Right lobe of liver (tissue), 6 donors: ENCODE results near the gene RAB37. TPM values are rescaled to one million over a fixed set of nuclear protein-coding genes. Genes with fewer than 3 reads are reported as not detected.

Experiments
- ATAC-seq, 4 donors: fragments of 200-7000 bp; cut with Tn5 transposase; one replicate each; pipeline ENCODE4 v1.9.1; 2020; ENCODE audit warnings: mild to moderate bottlenecking in 4 of 4, moderate library complexity in 4 of 4
- DNase-seq, 3 donors: peaks; one replicate each; pipeline ENCODE4 v3.0.0-alpha.2; 2020
- H3K27ac ChIP-seq, 3 donors: fragments of 200-600 bp; one replicate each; pipeline ENCODE4 v1.8.0; 2022
- H3K27me3 ChIP-seq, 2 donors: fragments of 200-600 bp; one replicate each; pipeline ENCODE4 v1.8.0; 2022
- H3K36me3 ChIP-seq, 4 donors: fragments of 200-600 bp; sonication (generic) in 1 of 4; one replicate each; pipeline versions ENCODE4 v1.5.1 to v1.8.0; 2017 to 2022; ENCODE audit warnings: control low read depth in 1 of 4
- H3K4me1 ChIP-seq, 4 donors: fragments of 200-600 bp; sonication (generic) in 1 of 4; one replicate each; pipeline versions ENCODE4 v1.5.1 to v1.8.0; 2017 to 2022; ENCODE audit warnings: control low read depth in 1 of 4
- H3K4me3 ChIP-seq, 3 donors: fragments of 200-600 bp; one replicate each; pipeline ENCODE4 v1.8.0; 2022
- H3K9me3 ChIP-seq, 4 donors: fragments of 200-600 bp; sonication (generic) in 1 of 4; one replicate each; pipeline versions ENCODE4 v1.5.1 to v1.8.0; 2017 to 2022; ENCODE audit warnings: control low read depth in 1 of 4
- CTCF ChIP-seq, 4 donors: fragments of 200-600 bp in 3 of 4; fragments of 450-650 bp in 1 of 4; IDR thresholded peaks; one replicate each; pipeline versions ENCODE4 v1.5.1 to v1.8.0; 2016 to 2022; ENCODE audit warnings: antibody characterized with exemption in 4 of 4, mild to moderate bottlenecking in 2 of 4
- POLR2A ChIP-seq: fragments of 450-650 bp; IDR thresholded peaks from one replicate; pipeline ENCODE4 v1.6.1; 2017; ENCODE audit warnings: antibody characterized with exemption, mild to moderate bottlenecking
- WGBS: methylation state at CpG from one replicate; pipeline ENCODE4 v1.1.6; 2018; ENCODE audit warnings: low coverage, low lambda C conversion rate; ENCODE audit not compliant: insufficient coverage; ENCODE audit errors: missing lambda C conversion rate; 5-methylcytosine and 5-hydroxymethylcytosine counted together
- intact Hi-C, 2 donors: fragments of 100-400 bp; cut with DNase I; formaldehyde crosslinking; loops; one replicate each; pipeline versions ENCODE4 v1.11.2 to v1.14.1; 2022
- total RNA-seq, 6 experiments: library from RNA; depleted of rRNA in 2 of 6; stranded (reverse); fragments of >200 nt in 2 of 6; fragmentation: NEBNext Ultra II Directional in 3 of 6; extraction: Animal tissue kit (Norgen Biotek cat#: 25700) in 3 of 6; gene quantifications; one replicate each; pipeline versions ENCODE4 v1.1.0 to v1.2.4, GENCODE V29; 2016 to 2023
- donor health status: DM: no; HTN: yes; CAD: no.
- donor health status: DM: no; HTN: no; CAD: no.
- donor health status: DM: no; HTN: no; CAD: no.
- donor health status: DM: no; HTN: yes; CAD: no.
- donor health status: DM: no; HTN: yes; CAD: no.

Gene RAB37
- total RNA-seq, 6 experiments from 2014 or later, result 5.0 to 14.4 (median 9.0) TPM

- ATAC-seq, result no peak
- intact Hi-C loops, result no loop called here
- no peaks in the 10 kb centered on the region for H3K27me3 ChIP-seq
- H3K27ac ChIP-seq, result no peak overlapping the region
- 67% methylated on average over 10 of the region's 12 CpGs for WGBS
- no peak overlapping the region for H3K4me3 ChIP-seq
- TF ChIP-seq CTCF (IDR thresholded peaks at IDR 0.05) (no peak), POLR2A (no peak)
- no peaks in the 10 kb centered on the region for H3K36me3 ChIP-seq
- peaks cover 0 to 20% (median 7%) of the 10 kb centered on the region in 4 donors for H3K4me1 ChIP-seq
- no peak for DNase-seq
- no peaks in the 10 kb centered on the region for H3K9me3 ChIP-seq
These were observed 2.3 kb downstream of the RAB37 start for GRCh38 chr17:74739227-74739831.

- WGBS, result 72% methylated on average over 4 of the region's 6 CpGs
- no peaks in the 10 kb centered on the region for H3K27me3 ChIP-seq
- ATAC-seq (no peak), DNase-seq (no peak)
- H3K4me1 ChIP-seq, result peaks cover 0 to 25% (median 10%) of the 10 kb centered on the region in 4 donors
- no peaks in the 10 kb centered on the region for H3K36me3 ChIP-seq
- H3K9me3 ChIP-seq, result no peaks in the 10 kb centered on the region
- no peak overlapping the region for H3K4me3 ChIP-seq
- H3K27ac ChIP-seq, result no peak overlapping the region
- intact Hi-C loops, result loop anchor here in 1 of 2 donors (5.0 to 10.0 kb wide), 2 partner anchors 47 to 125 kb away; no protein-coding TSS in a partner anchor
- TF ChIP-seq CTCF (IDR thresholded peaks at IDR 0.05) (no peak), POLR2A (no peak)
These were observed 3.1 kb downstream of the RAB37 start for GRCh38 chr17:74740173-74740572.

GRCh38 chr17:74740641-74741387, 3.8 kb downstream of the RAB37 start:
- H3K4me1 ChIP-seq, result peaks cover 0 to 27% (median 10%) of the 10 kb centered on the region in 4 donors
- no peaks in the 10 kb centered on the region for H3K36me3 ChIP-seq
- TF ChIP-seq CTCF (IDR thresholded peaks at IDR 0.05) (no peak), POLR2A (no peak)
- WGBS, result 84% methylated on average over 5 of the region's 17 CpGs
- H3K9me3 ChIP-seq, result no peaks in the 10 kb centered on the region
- no peaks in the 10 kb centered on the region for H3K27me3 ChIP-seq
- peak in 1 of 3 donors; percentile 30 for DNase-seq
- intact Hi-C loops, result loop anchor here in 1 of 2 donors (5.0 to 10.0 kb wide), 2 partner anchors 46 to 124 kb away; no protein-coding TSS in a partner anchor
- H3K4me3 ChIP-seq, result no peak overlapping the region
- no peak overlapping the region for H3K27ac ChIP-seq
- no peak for ATAC-seq

- ATAC-seq (no peak), DNase-seq (peak in 1 of 3 donors; percentile 68)
- Histone ChIP-seq H3K9me3 (no peaks in the 10 kb centered on the region), H3K4me1 (peaks cover 0 to 23% (median 8%) of the 10 kb centered on the region in 4 donors), H3K27ac (no peak overlapping the region), H3K36me3 (no peaks in the 10 kb centered on the region), H3K27me3 (no peaks in the 10 kb centered on the region), H3K4me3 (no peak overlapping the region)
- whole genome bisulfite sequencing, result 27% methylated on average over 2 of the region's 4 CpGs
- TF ChIP-seq POLR2A (no peak), CTCF (IDR thresholded peaks at IDR 0.05) (no peak)
- intact Hi-C loops, result loop anchor here in 1 of 2 donors (5.0 to 10.0 kb wide), 2 partner anchors 45 to 123 kb away; no protein-coding TSS in a partner anchor
These were observed 5.1 kb downstream of the RAB37 start for GRCh38 chr17:74742153-74742515.
